HEK293 (cell line): ENCODE data around the gene RTF2.

Source experiments
- ATF2 ChIP-seq: fragments of 450-650 bp; formaldehyde crosslinking; IDR thresholded peaks from 2 replicates; pipeline ENCODE4 v1.5.1; 2016; ENCODE audit warnings: missing biosample characterization, missing genetic modification characterization, low read depth
- BCL11B ChIP-seq: fragments of 450-650 bp; formaldehyde crosslinking; IDR thresholded peaks from 2 replicates; pipeline ENCODE4 v1.5.1; 2016; ENCODE audit warnings: low read depth, missing biosample characterization, missing genetic modification characterization
- BCL6B ChIP-seq: fragments of 450-650 bp; formaldehyde crosslinking; IDR thresholded peaks from 2 replicates; pipeline ENCODE4 v1.5.1; 2017; ENCODE audit warnings: missing biosample characterization, missing genetic modification characterization
- GFI1B ChIP-seq: fragments of 450-650 bp; formaldehyde crosslinking; IDR thresholded peaks from 2 replicates; pipeline ENCODE4 v1.5.1; 2016; ENCODE audit warnings: missing biosample characterization, missing genetic modification characterization
- GLI4 ChIP-seq: fragments of 450-650 bp; formaldehyde crosslinking; IDR thresholded peaks from 2 replicates; pipeline ENCODE4 v1.5.1; 2016; ENCODE audit warnings: missing biosample characterization, missing genetic modification characterization
- GLIS1 ChIP-seq: fragments of 450-650 bp; formaldehyde crosslinking; IDR thresholded peaks from 2 replicates; pipeline ENCODE4 v1.5.1; 2016; ENCODE audit warnings: missing biosample characterization, missing genetic modification characterization
- HOXA7 ChIP-seq: sonication (generic); formaldehyde crosslinking; IDR thresholded peaks from 2 replicates; pipeline ENCODE4 v1.8.1; 2022; ENCODE audit warnings: missing genetic modification reagents, borderline replicate concordance
- KLF17 ChIP-seq: fragments of 450-650 bp; formaldehyde crosslinking; IDR thresholded peaks from 2 replicates; pipeline ENCODE4 v1.5.1; 2016; ENCODE audit warnings: missing biosample characterization, missing genetic modification characterization
- KLF8 ChIP-seq: fragments of 450-650 bp; formaldehyde crosslinking; IDR thresholded peaks from 2 replicates; pipeline ENCODE4 v1.5.1; 2016; ENCODE audit warnings: missing biosample characterization, missing genetic modification characterization
- PBX3 ChIP-seq: sonication (generic); formaldehyde crosslinking; IDR thresholded peaks from 2 replicates; pipeline ENCODE4 v1.8.1; 2022; ENCODE audit warnings: mild to moderate bottlenecking, moderate library complexity, missing genetic modification reagents
- PRDM4 ChIP-seq: fragments of 450-650 bp; formaldehyde crosslinking; IDR thresholded peaks from 2 replicates; pipeline ENCODE4 v1.5.1; 2017; ENCODE audit warnings: missing biosample characterization, missing genetic modification characterization
- TCF7L2 ChIP-seq: IDR thresholded peaks from 2 replicates; pipeline ENCODE4 v1.6.1; 2011; ENCODE audit warnings: low read depth, mild to moderate bottlenecking, inconsistent platforms, low read length, moderate library complexity, borderline replicate concordance
- WT1 ChIP-seq: fragments of 450-650 bp; formaldehyde crosslinking; IDR thresholded peaks from 2 replicates; pipeline ENCODE4 v1.5.1; 2016; ENCODE audit warnings: missing biosample characterization, missing genetic modification characterization
- ZNF132 ChIP-seq: fragments of 450-650 bp; formaldehyde crosslinking; IDR thresholded peaks from 2 replicates; pipeline ENCODE4 v1.5.1; 2017; ENCODE audit warnings: missing biosample characterization, missing genetic modification characterization, borderline replicate concordance
- ZNF133 ChIP-seq: fragments of 450-650 bp; formaldehyde crosslinking; IDR thresholded peaks from 2 replicates; pipeline ENCODE4 v1.5.1; 2016; ENCODE audit warnings: missing biosample characterization, missing genetic modification characterization
- ZNF140 ChIP-seq: fragments of 450-650 bp; formaldehyde crosslinking; IDR thresholded peaks from 2 replicates; pipeline ENCODE4 v1.5.1; 2016; ENCODE audit warnings: missing biosample characterization, missing genetic modification characterization
- ZNF266 ChIP-seq: fragments of 450-650 bp; formaldehyde crosslinking; IDR thresholded peaks from 2 replicates; pipeline ENCODE4 v1.5.1; 2016; ENCODE audit warnings: missing biosample characterization, missing genetic modification characterization, low read depth
- ZNF292 ChIP-seq: fragments of 450-650 bp; formaldehyde crosslinking; IDR thresholded peaks from 2 replicates; pipeline ENCODE4 v1.5.1; 2016; ENCODE audit warnings: low read depth, missing biosample characterization, missing genetic modification characterization, borderline replicate concordance
- ZNF302 ChIP-seq: fragments of 450-650 bp; formaldehyde crosslinking; IDR thresholded peaks from 2 replicates; pipeline ENCODE4 v1.5.1; 2016; ENCODE audit warnings: missing biosample characterization, missing genetic modification characterization, low read depth
- ZNF311 ChIP-seq: fragments of 450-650 bp; formaldehyde crosslinking; IDR thresholded peaks from 2 replicates; pipeline ENCODE4 v1.5.1; 2017; ENCODE audit warnings: missing biosample characterization, missing genetic modification characterization, borderline replicate concordance
- ZNF404 ChIP-seq: fragments of 450-650 bp; formaldehyde crosslinking; IDR thresholded peaks from 2 replicates; pipeline ENCODE4 v1.5.1; 2017; ENCODE audit warnings: missing biosample characterization, missing genetic modification characterization
- ZNF449 ChIP-seq: fragments of 450-650 bp; formaldehyde crosslinking; IDR thresholded peaks from 2 replicates; pipeline ENCODE4 v1.5.1; 2017; ENCODE audit warnings: missing biosample characterization, mild to moderate bottlenecking, missing genetic modification characterization, moderate library complexity
- ZNF513 ChIP-seq: fragments of 450-650 bp; IDR thresholded peaks from 2 replicates; pipeline ENCODE4 v1.5.1; 2018; ENCODE audit warnings: missing biosample characterization, missing genetic modification characterization
- ZNF558 ChIP-seq: fragments of 450-650 bp; formaldehyde crosslinking; IDR thresholded peaks from 2 replicates; pipeline ENCODE4 v1.5.1; 2016; ENCODE audit warnings: missing biosample characterization, missing genetic modification characterization
- ZNF560 ChIP-seq: fragments of 450-650 bp; formaldehyde crosslinking; IDR thresholded peaks from 2 replicates; pipeline ENCODE4 v1.5.1; 2017; ENCODE audit warnings: missing biosample characterization, missing genetic modification characterization, borderline replicate concordance
- ZNF621 ChIP-seq: fragments of 450-650 bp; formaldehyde crosslinking; IDR thresholded peaks from 2 replicates; pipeline ENCODE4 v1.5.1; 2017; ENCODE audit warnings: missing biosample characterization, missing genetic modification characterization
- ZNF664 ChIP-seq: fragments of 450-650 bp; formaldehyde crosslinking; IDR thresholded peaks from 2 replicates; pipeline ENCODE4 v1.5.1; 2016; ENCODE audit warnings: missing biosample characterization, missing genetic modification characterization
- ZNF701 ChIP-seq: fragments of 450-650 bp; formaldehyde crosslinking; IDR thresholded peaks from 2 replicates; pipeline ENCODE4 v1.5.1; 2016; ENCODE audit warnings: missing biosample characterization, missing genetic modification characterization
- ZNF791 ChIP-seq: fragments of 450-650 bp; formaldehyde crosslinking; IDR thresholded peaks from 2 replicates; pipeline ENCODE4 v1.5.1; 2016; ENCODE audit warnings: missing biosample characterization, missing genetic modification characterization

Gene RTF2

GRCh38 chr20:56554869-56555268 lies 86.4 kb downstream of the RTF2 start (continued):
- TF ChIP-seq ATF2 (tag by site-specific recombination) (no peak), GFI1B (no peak), ZNF292 (tag by site-specific recombination) (no peak), ZNF133 (no peak), ZNF140 (tag by site-specific recombination) (no peak), PRDM4 (no peak), ZNF664 (no peak), GLIS1 (peak; percentile 69), PBX3 (CRISPR knock-in tag) (no peak), BCL6B (tag by site-specific recombination) (no peak), HOXA7 (CRISPR knock-in tag) (no peak), ZNF302 (tag by site-specific recombination) (no peak), TCF7L2 (peak; percentile 71), ZNF266 (tag by site-specific recombination) (no peak), ZNF311 (tag by site-specific recombination) (no peak), ZNF404 (tag by site-specific recombination) (no peak), ZNF791 (tag by site-specific recombination) (peak; percentile 65; the same call in 1 of the 2 replicates), ZNF560 (no peak), GLI4 (tag by site-specific recombination) (no peak), ZNF513 (tag by site-specific recombination) (peak; percentile 70), KLF8 (peak; percentile 59), WT1 (peak; percentile 69; the same call in 1 of the 2 replicates), ZNF558 (peak; percentile 49; the same call in 1 of the 2 replicates), ZNF132 (no peak), ZNF621 (tag by site-specific recombination) (no peak), ZNF449 (tag by site-specific recombination) (no peak), KLF17 (tag by site-specific recombination) (no peak), ZNF701 (no peak), BCL11B (tag by site-specific recombination) (no peak)
